ENCODE measurements around the gene SLC7A1. TPM values are rescaled to one million over a fixed set of nuclear protein-coding genes. Genes with fewer than 3 reads are reported as not detected.
A peak's percentile ranks its signal among the peaks of the same experiment; 100 is the strongest.

Gene SLC7A1
- total and polyA plus RNA-seq, 2 experiments from 2014 or later, result 6.0 to 13.6 TPM

DNA sequence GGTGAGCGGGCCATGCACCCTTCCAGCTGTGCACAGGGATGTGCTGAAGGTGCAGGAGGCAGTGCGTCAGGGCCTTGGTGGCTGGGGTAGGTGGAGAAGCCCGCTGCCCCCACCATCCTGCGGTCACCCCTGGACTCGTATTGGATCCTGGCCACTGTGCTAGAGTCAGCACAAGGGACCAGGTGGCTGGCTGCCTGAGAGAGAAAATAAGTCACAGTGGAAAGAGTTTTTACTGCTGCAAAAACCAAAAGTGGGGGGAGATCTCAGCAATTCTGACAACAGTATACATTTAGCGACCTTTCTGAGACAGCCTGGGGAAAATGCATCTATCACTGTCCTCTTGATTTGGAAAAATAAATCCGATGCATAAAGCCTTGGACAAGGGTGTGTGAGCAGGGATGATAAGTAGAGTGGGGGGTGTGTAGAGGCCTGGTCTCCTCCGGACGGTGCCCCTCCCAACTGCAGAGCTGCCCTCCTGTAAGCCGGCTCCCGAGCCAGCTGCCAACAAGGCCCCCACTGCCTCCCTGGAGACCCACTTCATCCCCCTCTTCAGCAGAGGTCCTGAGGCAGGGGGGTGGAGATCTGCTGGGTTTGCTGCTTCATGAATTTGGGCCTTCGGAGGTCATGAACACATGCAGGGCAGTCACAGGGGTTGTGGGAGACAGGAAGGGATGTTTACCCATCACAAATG, 84.2 kb downstream of the SLC7A1 start:
- Histone ChIP-seq H3K4me3 (no peak overlapping the region), H3K36me3 (peaks cover 3% of the 10 kb centered on the region), H3K9me3 (ENCODE audit: low read depth) (no peaks in the 10 kb centered on the region), H3K27ac (no peak overlapping the region), H3K4me1 (ENCODE audit: low read depth) (peaks cover 24% of the 10 kb centered on the region), H3K27me3 (no peaks in the 10 kb centered on the region)
- TF ChIP-seq, protein P1, sequence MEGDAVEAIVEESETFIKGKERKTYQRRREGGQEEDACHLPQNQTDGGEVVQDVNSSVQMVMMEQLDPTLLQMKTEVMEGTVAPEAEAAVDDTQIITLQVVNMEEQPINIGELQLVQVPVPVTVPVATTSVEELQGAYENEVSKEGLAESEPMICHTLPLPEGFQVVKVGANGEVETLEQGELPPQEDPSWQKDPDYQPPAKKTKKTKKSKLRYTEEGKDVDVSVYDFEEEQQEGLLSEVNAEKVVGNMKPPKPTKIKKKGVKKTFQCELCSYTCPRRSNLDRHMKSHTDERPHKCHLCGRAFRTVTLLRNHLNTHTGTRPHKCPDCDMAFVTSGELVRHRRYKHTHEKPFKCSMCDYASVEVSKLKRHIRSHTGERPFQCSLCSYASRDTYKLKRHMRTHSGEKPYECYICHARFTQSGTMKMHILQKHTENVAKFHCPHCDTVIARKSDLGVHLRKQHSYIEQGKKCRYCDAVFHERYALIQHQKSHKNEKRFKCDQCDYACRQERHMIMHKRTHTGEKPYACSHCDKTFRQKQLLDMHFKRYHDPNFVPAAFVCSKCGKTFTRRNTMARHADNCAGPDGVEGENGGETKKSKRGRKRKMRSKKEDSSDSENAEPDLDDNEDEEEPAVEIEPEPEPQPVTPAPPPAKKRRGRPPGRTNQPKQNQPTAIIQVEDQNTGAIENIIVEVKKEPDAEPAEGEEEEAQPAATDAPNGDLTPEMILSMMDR (IDR thresholded peaks at IDR 0.05; ENCODE audit: low read depth, low read length), result no peak
- no peak for DNase-seq (ENCODE audit: low read depth in 1 of 2, low spot score in 1 of 2)

DNA sequence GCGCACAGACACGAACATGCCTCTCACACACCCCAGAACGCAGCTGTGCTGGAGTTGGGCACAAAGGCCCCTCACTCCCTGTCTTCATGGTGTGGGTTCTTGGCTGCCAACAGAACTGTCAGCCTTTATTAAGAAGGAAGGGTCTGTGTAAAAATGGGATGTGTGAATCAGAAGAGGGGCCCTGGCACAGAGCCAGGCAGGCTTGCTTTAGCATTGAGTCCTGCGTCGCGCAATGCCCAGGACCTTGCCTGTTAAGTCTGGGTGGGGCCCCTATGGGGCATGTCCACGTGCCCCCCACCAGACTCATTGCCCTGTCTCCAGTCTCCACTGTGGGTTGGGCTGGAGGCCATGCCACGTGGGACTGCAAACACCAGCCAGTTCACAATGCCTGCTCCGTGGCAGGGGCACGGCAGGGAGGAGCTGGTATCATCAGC, 84.8 kb downstream of the SLC7A1 start:
- no peak for DNase-seq (ENCODE audit: low read depth in 1 of 2, low spot score in 1 of 2)
- no peaks in the 10 kb centered on the region for H3K9me3 ChIP-seq (ENCODE audit: low read depth)
- peaks cover 24% of the 10 kb centered on the region for H3K4me1 ChIP-seq (ENCODE audit: low read depth)
- H3K4me3 ChIP-seq, result no peak overlapping the region
- H3K36me3 ChIP-seq, result peaks cover 2% of the 10 kb centered on the region
- TF ChIP-seq, protein P1 (IDR thresholded peaks at IDR 0.05; ENCODE audit: low read depth, low read length), result no peak
- H3K27ac ChIP-seq, result no peak overlapping the region
- H3K27me3 ChIP-seq, result no peaks in the 10 kb centered on the region

DNA sequence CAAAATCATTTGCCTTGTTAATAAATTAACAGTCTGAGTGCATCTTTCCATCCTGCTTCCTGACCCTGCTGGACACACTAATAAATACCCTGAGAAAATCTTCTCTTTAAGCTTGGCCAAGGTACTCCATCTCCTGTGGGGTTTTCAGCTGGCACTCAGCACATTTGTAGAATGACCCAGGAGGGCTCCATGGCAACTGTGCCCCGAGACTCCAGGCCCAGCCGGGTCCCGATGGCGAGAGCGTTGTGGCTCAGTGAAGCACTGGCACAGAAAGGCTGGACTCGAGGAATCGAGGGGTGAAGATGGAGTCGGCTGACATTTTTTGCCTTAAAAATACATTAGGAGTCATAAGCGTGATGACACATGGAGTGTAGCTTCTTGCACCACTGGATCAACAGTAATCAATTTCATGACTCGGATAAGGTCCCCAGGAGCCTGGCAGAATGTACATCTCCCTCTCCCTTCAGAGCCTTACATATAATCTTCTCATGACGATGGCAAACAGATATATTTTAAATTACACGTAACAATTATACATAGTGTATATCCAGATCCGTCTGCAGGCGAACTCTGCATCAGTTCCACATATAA, 85.4 kb downstream of the SLC7A1 start:
- Histone ChIP-seq H3K27me3 (no peaks in the 10 kb centered on the region), H3K27ac (peak overlapping the region; percentile 83)

DNA sequence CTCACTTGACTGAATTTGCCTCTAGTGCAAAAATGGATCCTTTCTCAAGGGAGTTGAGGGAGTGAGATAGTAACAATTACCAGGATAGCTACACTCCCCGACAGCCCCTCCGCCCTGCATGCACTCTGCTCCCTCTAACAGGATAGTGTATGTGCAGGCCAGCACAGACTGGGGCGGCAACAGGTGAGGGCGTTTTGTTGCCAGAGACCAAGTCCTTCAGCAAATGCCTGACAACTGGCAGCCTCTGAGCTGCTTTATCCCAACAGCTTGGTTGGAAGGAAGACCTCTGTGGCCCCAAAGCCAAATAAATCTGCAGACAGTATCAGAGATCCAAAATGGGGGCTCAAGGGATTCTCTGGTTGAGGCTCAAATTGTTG, 86.6 kb downstream of the SLC7A1 start:
- no peaks in the 10 kb centered on the region for H3K9me3 ChIP-seq (ENCODE audit: low read depth)
- H3K4me1 ChIP-seq (ENCODE audit: low read depth), result peaks cover 20% of the 10 kb centered on the region
- DNase-seq (ENCODE audit: low read depth in 1 of 2, low spot score in 1 of 2), result peak in 1 of 2 donors; percentile 24
- no peak overlapping the region for H3K4me3 ChIP-seq
- TF ChIP-seq, protein P1 (IDR thresholded peaks at IDR 0.05; ENCODE audit: low read depth, low read length), result no peak
- peak overlapping the region; percentile 83 for H3K27ac ChIP-seq
- no peaks in the 10 kb centered on the region for H3K27me3 ChIP-seq
- H3K36me3 ChIP-seq, result no peaks in the 10 kb centered on the region

More for the DNA sequence above, 85.4 kb downstream of the SLC7A1 start:
- Histone ChIP-seq H3K4me1 (ENCODE audit: low read depth) (peaks cover 24% of the 10 kb centered on the region), H3K4me3 (no peak overlapping the region), H3K36me3 (no peaks in the 10 kb centered on the region), H3K9me3 (ENCODE audit: low read depth) (no peaks in the 10 kb centered on the region)
- DNase-seq (ENCODE audit: low read depth in 1 of 2, low spot score in 1 of 2), result no peak
- TF ChIP-seq, protein P1 (IDR thresholded peaks at IDR 0.05; ENCODE audit: low read depth, low read length), result no peak

DNA sequence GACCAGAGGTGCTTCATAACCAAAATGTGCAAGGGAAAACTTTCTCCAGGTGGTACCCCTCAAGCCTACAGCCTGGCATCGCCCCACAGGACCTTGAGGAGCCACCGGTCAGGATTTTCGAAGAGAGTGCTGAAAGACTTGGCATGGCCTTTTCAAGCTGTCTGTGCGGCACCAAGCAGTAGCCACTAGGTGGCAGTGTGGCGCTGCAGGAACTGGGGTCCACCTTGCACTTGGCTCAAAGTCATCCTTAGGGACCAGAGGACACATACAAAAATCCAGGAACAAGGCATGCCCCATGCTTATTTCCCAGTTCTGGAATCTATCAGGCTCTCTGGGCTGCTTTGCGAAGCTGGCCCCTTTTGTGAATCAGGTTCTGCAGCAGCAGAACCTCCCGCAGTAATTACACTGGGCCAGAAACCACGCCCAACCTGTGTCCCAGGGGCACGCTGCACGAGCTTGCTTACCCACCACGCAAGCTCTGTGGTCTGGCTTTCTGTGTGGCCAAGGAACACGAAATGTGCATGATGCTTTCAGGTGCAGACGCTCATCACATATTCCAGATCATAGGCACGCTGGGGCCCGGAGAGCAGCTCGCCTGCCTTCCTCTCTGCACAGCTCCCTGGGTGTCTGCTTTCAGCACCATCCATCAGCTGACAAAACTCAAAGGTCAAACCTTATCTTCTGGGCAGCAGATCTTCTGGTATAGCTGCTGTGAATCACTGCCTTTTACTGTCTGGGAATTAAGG, 87.2 kb downstream of the SLC7A1 start:
- Histone ChIP-seq H3K27ac (peak overlapping the region; percentile 83), H3K4me3 (no peak overlapping the region), H3K4me1 (ENCODE audit: low read depth) (peaks cover 16% of the 10 kb centered on the region), H3K9me3 (ENCODE audit: low read depth) (no peaks in the 10 kb centered on the region), H3K27me3 (no peaks in the 10 kb centered on the region), H3K36me3 (no peaks in the 10 kb centered on the region)
- TF ChIP-seq, protein P1 (IDR thresholded peaks at IDR 0.05; ENCODE audit: low read depth, low read length), result peak; percentile 97
- DNase-seq (ENCODE audit: low read depth in 1 of 2, low spot score in 1 of 2), result peak; percentile 86 to 91

Data from cardiac muscle cell (in vitro differentiated cells and primary cell).